ENCODE measurements around the gene ITGB1. TPM values are rescaled to one million over a fixed set of nuclear protein-coding genes. Genes with fewer than 3 reads are reported as not detected.

ITGB1 gene
- total and polyA plus RNA-seq, 10 of the 15 experiments (the other 5 are each of a cell fraction or from before 2014, with no cell fraction given): 2.8 to 20.7 (median 10.4) TPM

DNA sequence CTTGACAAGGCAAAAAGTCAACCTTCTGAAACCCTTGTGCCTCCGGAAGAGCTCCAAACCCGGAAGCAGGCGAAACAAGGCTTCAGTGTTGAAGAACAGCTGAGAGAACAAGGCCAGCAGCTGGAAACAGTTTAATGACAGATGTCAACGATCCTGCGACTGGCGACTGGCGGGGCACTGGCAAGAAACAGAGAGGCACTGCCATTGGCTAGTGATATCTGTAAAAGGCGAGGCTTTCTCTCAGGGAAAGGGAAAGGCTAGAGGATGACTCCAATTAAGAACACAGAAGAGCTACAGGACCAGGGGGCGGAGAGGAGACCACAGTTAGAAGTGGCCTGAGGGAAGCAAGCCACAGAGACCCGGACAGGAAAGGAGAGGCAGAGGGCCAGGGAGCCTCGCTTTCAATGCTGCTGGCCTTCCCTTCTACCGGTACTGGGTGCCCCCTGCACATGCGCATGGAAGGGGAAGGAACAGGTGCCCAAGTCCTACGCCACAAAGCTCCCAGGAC lies 19.4 kb downstream of the ITGB1 start (continued):
- no peak for TF ChIP-seq IRF4 (IDR thresholded peaks at IDR 0.05; ENCODE audit: low read depth, low read length)
- no peak for TF ChIP-seq MLLT1 (IDR thresholded peaks at IDR 0.05)
- no peak for TF ChIP-seq CHD1 (IDR thresholded peaks at IDR 0.05; ENCODE audit: low read depth, low read length)
- peak; percentile 50; the same call in 1 of the 2 replicates for TF ChIP-seq TCF12 (IDR thresholded peaks at IDR 0.05; ENCODE audit: low read depth, low read length)
- no peak for TF ChIP-seq REST (IDR thresholded peaks at IDR 0.05; ENCODE audit: low read depth, low read length)
- TF ChIP-seq SUZ12 (IDR thresholded peaks at IDR 0.05; ENCODE audit: unreplicated experiment): no peak
- no peak for TF ChIP-seq ZNF384 (IDR thresholded peaks at IDR 0.05; ENCODE audit: borderline replicate concordance, low read depth, low read length)
